HUES64 (cell line): ENCODE measurements around the gene CAPRIN2.

Source experiments
- H3K27ac ChIP-seq: 2 replicates; pipeline ENCODE4 v1.7.0; 2013; ENCODE audit warnings: low read depth, low read length, inconsistent platforms
- H3K27me3 ChIP-seq: 2 replicates; pipeline ENCODE4 v1.6.1; 2013; ENCODE audit warnings: mild to moderate bottlenecking, low read length; ENCODE audit not compliant: insufficient read depth
- H3K36me3 ChIP-seq: 2 replicates; pipeline ENCODE4 v1.6.1; 2013; ENCODE audit warnings: mild to moderate bottlenecking, low read length; ENCODE audit not compliant: insufficient read depth
- H3K4me1 ChIP-seq: 2 replicates; pipeline ENCODE4 v1.6.1; 2013; ENCODE audit warnings: mild to moderate bottlenecking, low read length, moderate library complexity; ENCODE audit not compliant: insufficient read depth
- H3K4me3 ChIP-seq: 2 replicates; pipeline ENCODE4 v1.5.1; 2013; ENCODE audit warnings: mild to moderate bottlenecking, low read length, moderate library complexity
- H3K9ac ChIP-seq: 2 replicates; pipeline ENCODE4 v1.6.1; 2013; ENCODE audit warnings: mild to moderate bottlenecking, low read depth, low read length
- H3K9me3 ChIP-seq: 2 replicates; pipeline ENCODE4 v1.6.1; 2013; ENCODE audit warnings: low read depth, low read length; ENCODE audit not compliant: insufficient read depth
- WGBS: fragments of 150-250, 120-280 bp; methylation state at CpG from one replicate; pipeline ENCODE4 v1.1.7; 2013; ENCODE audit warnings: missing lambda C conversion rate; 5-methylcytosine and 5-hydroxymethylcytosine counted together

Gene CAPRIN2

GRCh38 chr12:30763053-30763452, 8.3 kb upstream of the CAPRIN2 start:
- Histone ChIP-seq H3K27ac (no peak overlapping the region), H3K9me3 (no peaks in the 10 kb centered on the region; the same call in 1 of the 2 replicates), H3K27me3 (no peaks in the 10 kb centered on the region), H3K36me3 (no peaks in the 10 kb centered on the region), H3K4me1 (no peaks in the 10 kb centered on the region; the same call in 1 of the 2 replicates), H3K9ac (no peak overlapping the region), H3K4me3 (no peak overlapping the region)
- 95% methylated on average over 3 of the region's 3 CpGs for WGBS

DNA sequence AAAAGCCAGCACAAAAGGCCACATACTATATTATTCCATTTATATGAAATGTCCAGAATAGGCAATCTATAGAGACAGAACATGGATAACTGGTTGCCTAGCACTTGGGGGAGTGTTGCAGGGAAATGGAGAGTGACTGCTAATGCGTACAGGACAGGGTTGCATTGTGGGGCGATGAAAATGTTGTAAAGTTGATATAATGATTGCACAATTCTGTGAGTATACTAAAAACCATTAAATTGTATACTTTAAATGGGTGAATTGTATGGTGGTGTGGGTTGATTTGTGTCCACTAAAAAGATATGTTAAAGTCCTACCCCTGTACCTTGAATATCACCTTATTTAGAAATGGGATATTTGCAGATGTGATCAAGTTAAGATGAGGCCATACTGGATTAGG, 7.0 kb upstream of the CAPRIN2 start:
- Histone ChIP-seq H3K36me3 (no peaks in the 10 kb centered on the region), H3K9ac (no peak overlapping the region), H3K4me3 (no peak overlapping the region), H3K4me1 (no peaks in the 10 kb centered on the region; the same call in 1 of the 2 replicates), H3K27me3 (no peaks in the 10 kb centered on the region), H3K27ac (no peak overlapping the region), H3K9me3 (no peaks in the 10 kb centered on the region; the same call in 1 of the 2 replicates)
- WGBS = 87% methylated on average over 2 of the region's 2 CpGs

GRCh38 chr12:30757316-30757715, 2.6 kb upstream of the CAPRIN2 start:
- 93% methylated on average over 4 of the region's 4 CpGs for WGBS
- no peak overlapping the region for H3K27ac ChIP-seq
- H3K9ac ChIP-seq = no peak overlapping the region
- no peaks in the 10 kb centered on the region for H3K27me3 ChIP-seq
- peaks cover 19% of the 10 kb centered on the region for H3K4me1 ChIP-seq
- H3K36me3 ChIP-seq = no peaks in the 10 kb centered on the region
- no peaks in the 10 kb centered on the region; the same call in 1 of the 2 replicates for H3K9me3 ChIP-seq
- H3K4me3 ChIP-seq = no peak overlapping the region

- Histone ChIP-seq H3K4me3 (0 out of 2 replicates have a peak overlapping the region, but pooled peaks have one; percentile 76), H3K36me3 (0 out of 2 replicates have a peak, but pooled peaks cover 3% of the 10 kb centered on the region), H3K27me3 (no peaks in the 10 kb centered on the region), H3K27ac (no peak overlapping the region), H3K9ac (no peak overlapping the region), H3K9me3 (no peaks in the 10 kb centered on the region; the same call in 1 of the 2 replicates), H3K4me1 (peaks cover 21% of the 10 kb centered on the region)
- WGBS = 93% methylated on average over 10 of the region's 10 CpGs
These were observed 1.3 kb upstream of the CAPRIN2 start for GRCh38 chr12:30756074-30756473.

DNA sequence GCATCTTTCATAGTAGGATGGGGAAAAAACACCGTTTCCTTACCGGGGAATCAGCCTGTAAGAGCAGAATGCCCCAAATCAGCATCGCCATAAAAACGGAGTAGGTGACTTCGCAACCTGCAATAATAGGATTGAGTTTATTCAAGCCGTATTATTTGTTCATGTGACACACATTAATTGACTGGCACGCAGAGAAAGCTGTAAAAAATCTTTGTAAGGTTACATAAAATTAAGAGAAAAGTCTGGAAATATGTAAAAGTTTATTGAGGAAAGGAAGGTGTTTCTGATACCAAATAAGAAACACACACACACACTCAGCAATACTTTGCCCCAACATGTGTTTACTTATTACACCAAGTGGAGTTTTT, 628 bp upstream of the CAPRIN2 start:
- H3K9me3 ChIP-seq = no peaks in the 10 kb centered on the region
- WGBS = 32% methylated on average over 7 of the region's 7 CpGs
- peak overlapping the region; percentile 70 for H3K27ac ChIP-seq
- H3K9ac ChIP-seq = peak overlapping the region; percentile 61
- H3K36me3 ChIP-seq = peaks cover 10% of the 10 kb centered on the region; the same call in 1 of the 2 replicates
- peak overlapping the region; percentile 76 for H3K4me3 ChIP-seq
- H3K27me3 ChIP-seq = no peaks in the 10 kb centered on the region
- peaks cover 21% of the 10 kb centered on the region for H3K4me1 ChIP-seq

- Histone ChIP-seq H3K9ac (peak overlapping the region; percentile 70), H3K4me3 (peak overlapping the region; percentile 76), H3K27me3 (no peaks in the 10 kb centered on the region), H3K36me3 (peaks cover 19% of the 10 kb centered on the region), H3K27ac (peak overlapping the region; percentile 75; the same call in 1 of the 2 replicates), H3K9me3 (no peaks in the 10 kb centered on the region), H3K4me1 (peaks cover 21% of the 10 kb centered on the region)
- WGBS = under 1% methylated on average over 40 of the region's 40 CpGs
These were observed 385 bp downstream of the CAPRIN2 start for GRCh38 chr12:30754383-30754749.

GRCh38 chr12:30753751-30754382, 884 bp downstream of the CAPRIN2 start:
- 3% methylated on average over 18 of the region's 18 CpGs for WGBS
- peaks cover 23% of the 10 kb centered on the region for H3K36me3 ChIP-seq
- peak overlapping the region; percentile 76 for H3K4me3 ChIP-seq

DNA sequence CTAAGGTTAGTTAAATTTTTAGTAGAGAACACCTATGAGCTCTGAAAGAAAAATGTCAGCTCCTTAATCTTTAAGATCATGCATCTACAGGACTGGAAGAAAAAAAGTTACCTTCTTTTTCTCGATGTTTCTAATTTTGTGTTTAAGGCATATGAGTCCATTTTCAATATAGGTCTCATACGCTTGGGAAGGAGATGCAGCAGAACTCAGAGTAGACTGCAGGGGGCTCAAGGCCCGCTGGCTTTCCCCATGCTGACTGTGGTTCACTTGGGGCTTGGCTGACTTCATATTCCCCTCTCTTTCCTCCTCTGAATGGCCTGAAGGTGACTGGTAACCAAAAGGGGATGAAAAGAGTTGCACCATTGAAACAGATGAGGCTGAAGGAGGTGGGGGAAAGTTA, 1.5 kb downstream of the CAPRIN2 start:
- H3K9me3 ChIP-seq = no peaks in the 10 kb centered on the region
- H3K4me3 ChIP-seq = peak overlapping the region; percentile 76
- H3K4me1 ChIP-seq = peaks cover 21% of the 10 kb centered on the region
- H3K9ac ChIP-seq = peak overlapping the region; percentile 70; the same call in 1 of the 2 replicates
- WGBS = 20% methylated on average over 3 of the region's 3 CpGs
- H3K27me3 ChIP-seq = no peaks in the 10 kb centered on the region
- H3K36me3 ChIP-seq = peaks cover 30% of the 10 kb centered on the region
- no peak overlapping the region for H3K27ac ChIP-seq

More at GRCh38 chr12:30753751-30754382, 884 bp downstream of the CAPRIN2 start:
- Histone ChIP-seq H3K9me3 (no peaks in the 10 kb centered on the region), H3K9ac (peak overlapping the region; percentile 70), H3K27ac (peak overlapping the region; percentile 75; the same call in 1 of the 2 replicates), H3K4me1 (peaks cover 21% of the 10 kb centered on the region), H3K27me3 (no peaks in the 10 kb centered on the region)

DNA sequence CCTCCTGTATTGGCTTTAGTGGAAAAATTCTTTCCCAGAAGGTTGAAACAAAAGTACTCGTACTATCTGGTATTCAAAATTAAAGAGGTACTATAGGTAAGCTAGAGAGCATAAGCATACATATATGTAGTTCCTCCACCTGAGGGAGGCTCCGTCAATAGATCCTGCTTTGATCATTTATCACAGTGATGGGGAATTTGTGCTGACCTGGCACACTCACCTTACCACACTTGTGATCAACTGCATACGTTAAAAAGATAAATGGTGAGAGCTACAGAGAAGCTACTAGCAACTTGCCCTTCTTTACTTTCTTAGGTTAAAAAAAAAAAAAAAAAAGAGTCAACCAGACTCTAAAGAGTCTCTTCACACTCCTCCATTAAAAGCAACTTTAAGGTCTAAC, 2.5 kb downstream of the CAPRIN2 start:
- 93% methylated on average over 3 of the region's 3 CpGs for WGBS
- peak overlapping the region; percentile 76; the same call in 1 of the 2 replicates for H3K4me3 ChIP-seq

GRCh38 chr12:30748147-30748546, 6.6 kb downstream of the CAPRIN2 start:
- peaks cover 60% of the 10 kb centered on the region for H3K36me3 ChIP-seq
- no peaks in the 10 kb centered on the region for H3K9me3 ChIP-seq
- H3K4me3 ChIP-seq = no peak overlapping the region
- peaks cover 14% of the 10 kb centered on the region for H3K4me1 ChIP-seq
- H3K9ac ChIP-seq = no peak overlapping the region
- WGBS = 93% methylated on average over 2 of the region's 2 CpGs
- no peak overlapping the region for H3K27ac ChIP-seq
- H3K27me3 ChIP-seq = no peaks in the 10 kb centered on the region

More for the DNA sequence above, 2.5 kb downstream of the CAPRIN2 start:
- Histone ChIP-seq H3K27me3 (no peaks in the 10 kb centered on the region), H3K9me3 (no peaks in the 10 kb centered on the region), H3K4me1 (peaks cover 21% of the 10 kb centered on the region), H3K36me3 (peaks cover 37% of the 10 kb centered on the region), H3K9ac (no peak overlapping the region), H3K27ac (no peak overlapping the region)

- WGBS = 99% methylated on average over 4 of the region's 4 CpGs
- peaks cover 67% of the 10 kb centered on the region for H3K36me3 ChIP-seq
- H3K9me3 ChIP-seq = no peaks in the 10 kb centered on the region
- H3K9ac ChIP-seq = no peak overlapping the region
- 0 out of 2 replicates have a peak, but pooled peaks cover 3% of the 10 kb centered on the region for H3K4me1 ChIP-seq
- no peaks in the 10 kb centered on the region for H3K27me3 ChIP-seq
- H3K4me3 ChIP-seq = no peak overlapping the region
- H3K27ac ChIP-seq = no peak overlapping the region
These were observed 8.6 kb downstream of the CAPRIN2 start for GRCh38 chr12:30746190-30746589.
